Lung microvascular endothelial cell (primary cell): ENCODE results near the gene HNF4A. TPM values are rescaled to one million over a fixed set of nuclear protein-coding genes. Genes with fewer than 3 reads are reported as not detected.

Source experiments
- DNase-seq, 2 donors: peaks; one replicate each; pipeline versions ENCODE4 v3.0.0 to v3.0.0-alpha.2; 2010; ENCODE audit warnings: low read depth in 2 of 2
- total RNA-seq: library from RNA; depleted of rRNA; stranded (reverse); fragments of >200 nt; gene quantifications from 2 replicates; pipeline ENCODE4 v1.2.1, GENCODE V29; 2014

Gene HNF4A
- total RNA-seq, 1 donor from 2014 or later = not detected

DNA sequence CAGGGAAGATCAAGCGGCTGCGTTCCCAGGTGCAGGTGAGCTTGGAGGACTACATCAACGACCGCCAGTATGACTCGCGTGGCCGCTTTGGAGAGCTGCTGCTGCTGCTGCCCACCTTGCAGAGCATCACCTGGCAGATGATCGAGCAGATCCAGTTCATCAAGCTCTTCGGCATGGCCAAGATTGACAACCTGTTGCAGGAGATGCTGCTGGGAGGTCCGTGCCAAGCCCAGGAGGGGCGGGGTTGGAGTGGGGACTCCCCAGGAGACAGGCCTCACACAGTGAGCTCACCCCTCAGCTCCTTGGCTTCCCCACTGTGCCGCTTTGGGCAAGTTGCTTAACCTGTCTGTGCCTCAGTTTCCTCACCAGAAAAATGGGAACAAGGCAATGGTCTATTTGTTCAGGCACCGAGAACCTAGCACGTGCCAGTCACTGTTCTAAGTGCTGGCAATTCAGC lies 68.6 kb downstream of the HNF4A start:
- no peak for DNase-seq

DNA sequence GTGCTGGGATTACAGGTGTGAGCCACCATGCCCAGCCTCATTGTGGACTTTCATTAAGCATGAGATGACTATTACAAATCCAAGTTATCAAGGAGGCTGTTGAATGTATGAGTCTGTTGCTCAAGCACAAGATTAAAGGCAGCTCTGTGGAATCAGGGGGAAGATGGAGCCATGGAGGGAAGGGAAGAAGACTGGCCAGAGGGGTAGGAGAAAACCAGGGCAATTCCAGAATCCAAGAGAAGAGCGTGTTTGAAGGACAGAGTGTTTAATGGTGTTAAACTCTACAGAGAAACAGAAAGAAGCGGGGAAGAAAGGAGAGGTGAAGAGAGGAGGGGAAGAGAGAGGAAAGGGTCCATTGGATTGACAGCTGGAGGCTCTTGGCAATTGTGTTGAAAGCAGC lies 70.4 kb downstream of the HNF4A start:
- no peak for DNase-seq

DNA sequence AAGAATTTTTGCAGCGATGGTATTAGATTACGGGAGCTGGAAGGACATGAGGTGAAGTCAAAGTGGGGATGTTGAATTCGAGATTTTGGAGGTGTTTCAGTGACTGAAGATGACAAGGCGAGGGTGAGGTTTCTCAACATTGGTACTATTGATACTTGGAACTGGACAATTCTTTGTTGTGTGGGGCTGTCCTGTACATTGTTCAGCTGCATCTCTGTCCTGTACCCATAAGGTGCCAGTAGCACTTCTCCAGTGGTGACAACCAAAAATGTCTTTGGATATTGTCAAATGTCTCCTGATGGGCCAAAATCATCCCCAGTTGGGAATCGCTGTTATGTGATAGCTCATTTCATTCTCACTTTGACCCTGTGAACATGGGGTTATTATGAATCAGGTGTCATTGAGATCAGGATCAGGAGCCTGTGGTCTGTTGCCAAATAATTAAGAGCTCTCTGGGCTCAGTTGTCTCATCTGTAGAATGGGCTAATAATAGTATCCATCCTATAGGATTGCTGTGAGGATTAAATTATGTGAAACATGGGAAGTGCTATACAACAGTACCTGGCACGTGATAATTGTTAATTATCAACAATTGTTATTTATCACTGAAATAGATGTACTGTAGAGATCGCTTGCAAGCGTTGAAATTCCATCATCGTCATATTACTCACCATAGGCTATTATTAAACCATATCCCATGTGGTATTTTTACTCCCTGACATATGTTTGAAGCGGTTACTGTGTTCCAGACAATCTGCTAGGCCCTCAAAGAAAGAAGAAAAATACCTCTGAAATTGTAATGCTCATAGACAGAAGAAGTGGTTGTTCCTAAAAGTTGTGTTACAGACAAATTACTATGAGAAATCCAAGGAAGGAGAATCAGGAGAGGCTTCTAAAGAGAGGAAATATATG lies 71.6 kb downstream of the HNF4A start:
- no peak for DNase-seq

DNA sequence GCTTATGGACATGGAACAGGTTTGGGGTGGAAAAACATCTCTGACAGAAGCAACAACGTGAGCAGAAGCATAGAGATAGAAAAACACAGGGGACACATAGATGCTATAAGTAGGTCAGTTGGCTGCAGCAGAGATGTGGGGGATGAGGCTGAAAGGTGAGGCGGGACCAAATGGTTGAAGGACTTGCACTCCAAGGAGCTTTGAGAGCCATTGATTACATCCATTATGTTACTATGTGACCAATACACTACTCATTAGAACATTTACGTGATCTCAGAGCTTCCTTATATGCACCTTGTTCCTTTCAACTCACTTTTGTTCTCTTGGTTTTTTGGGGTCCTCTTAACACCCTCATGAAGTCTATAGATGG lies 72.3 kb downstream of the HNF4A start:
- no peak for DNase-seq

DNA sequence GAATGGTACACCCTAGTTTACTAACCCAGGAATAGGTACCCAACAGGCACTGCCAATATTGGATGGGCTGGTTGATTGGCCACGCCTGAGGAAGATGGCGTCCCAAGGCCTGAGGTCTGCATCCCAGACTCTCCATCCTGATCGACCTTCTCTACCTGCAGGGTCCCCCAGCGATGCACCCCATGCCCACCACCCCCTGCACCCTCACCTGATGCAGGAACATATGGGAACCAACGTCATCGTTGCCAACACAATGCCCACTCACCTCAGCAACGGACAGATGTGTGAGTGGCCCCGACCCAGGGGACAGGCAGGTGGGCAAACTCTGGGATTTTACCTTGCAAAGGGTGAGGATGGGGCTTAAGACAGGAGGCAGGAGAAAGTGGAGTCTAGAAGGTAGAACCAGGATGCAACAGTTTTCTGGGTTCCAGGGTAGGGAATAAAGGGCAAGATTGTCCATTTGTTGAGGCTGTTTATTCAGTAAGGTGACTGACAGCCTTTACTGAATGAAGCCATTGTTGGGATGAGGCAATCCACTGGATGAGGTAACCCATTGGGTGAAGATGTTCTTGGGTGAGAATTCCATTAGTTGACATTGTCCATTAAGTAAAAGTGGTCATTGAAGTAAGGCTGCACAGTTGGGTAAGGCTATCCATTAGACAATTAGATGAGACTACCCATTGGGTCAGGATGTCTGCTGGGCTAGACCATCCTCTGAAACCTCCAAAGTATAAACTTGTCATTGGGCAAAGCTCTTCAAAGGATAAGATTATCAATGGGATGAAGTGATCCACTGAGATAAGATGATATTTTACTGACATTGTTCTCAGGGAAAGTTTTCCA lies 72.9 kb downstream of the HNF4A start:
- no peak for DNase-seq

DNA sequence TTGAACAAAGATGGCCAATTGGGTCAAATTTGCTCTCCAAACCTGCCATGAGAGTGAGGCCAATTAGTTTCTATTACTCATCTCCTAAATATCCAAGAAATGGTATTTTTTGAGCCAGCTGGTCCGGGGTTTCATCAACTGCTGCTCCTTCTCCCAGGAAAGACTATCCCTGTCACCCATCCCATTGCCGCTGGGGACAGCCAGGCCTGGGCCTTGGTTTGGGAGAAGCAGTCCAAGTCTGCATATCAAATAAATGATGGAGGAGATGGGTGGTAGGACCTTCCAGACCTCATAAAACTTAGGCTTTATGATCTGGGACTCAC lies 73.5 kb downstream of the HNF4A start:
- no peak for DNase-seq

DNA sequence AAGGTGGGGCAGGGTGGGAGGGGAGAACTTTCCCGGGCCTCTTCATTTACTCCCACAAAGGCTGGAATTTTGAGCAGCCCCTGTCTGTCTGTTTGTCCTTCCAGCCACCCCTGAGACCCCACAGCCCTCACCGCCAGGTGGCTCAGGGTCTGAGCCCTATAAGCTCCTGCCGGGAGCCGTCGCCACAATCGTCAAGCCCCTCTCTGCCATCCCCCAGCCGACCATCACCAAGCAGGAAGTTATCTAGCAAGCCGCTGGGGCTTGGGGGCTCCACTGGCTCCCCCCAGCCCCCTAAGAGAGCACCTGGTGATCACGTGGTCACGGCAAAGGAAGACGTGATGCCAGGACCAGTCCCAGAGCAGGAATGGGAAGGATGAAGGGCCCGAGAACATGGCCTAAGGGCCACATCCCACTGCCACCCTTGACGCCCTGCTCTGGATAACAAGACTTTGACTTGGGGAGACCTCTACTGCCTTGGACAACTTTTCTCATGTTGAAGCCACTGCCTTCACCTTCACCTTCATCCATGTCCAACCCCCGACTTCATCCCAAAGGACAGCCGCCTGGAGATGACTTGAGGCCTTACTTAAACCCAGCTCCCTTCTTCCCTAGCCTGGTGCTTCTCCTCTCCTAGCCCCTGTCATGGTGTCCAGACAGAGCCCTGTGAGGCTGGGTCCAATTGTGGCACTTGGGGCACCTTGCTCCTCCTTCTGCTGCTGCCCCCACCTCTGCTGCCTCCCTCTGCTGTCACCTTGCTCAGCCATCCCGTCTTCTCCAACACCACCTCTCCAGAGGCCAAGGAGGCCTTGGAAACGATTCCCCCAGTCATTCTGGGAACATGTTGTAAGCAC lies 74.1 kb downstream of the HNF4A start:
- no peak for DNase-seq

DNA sequence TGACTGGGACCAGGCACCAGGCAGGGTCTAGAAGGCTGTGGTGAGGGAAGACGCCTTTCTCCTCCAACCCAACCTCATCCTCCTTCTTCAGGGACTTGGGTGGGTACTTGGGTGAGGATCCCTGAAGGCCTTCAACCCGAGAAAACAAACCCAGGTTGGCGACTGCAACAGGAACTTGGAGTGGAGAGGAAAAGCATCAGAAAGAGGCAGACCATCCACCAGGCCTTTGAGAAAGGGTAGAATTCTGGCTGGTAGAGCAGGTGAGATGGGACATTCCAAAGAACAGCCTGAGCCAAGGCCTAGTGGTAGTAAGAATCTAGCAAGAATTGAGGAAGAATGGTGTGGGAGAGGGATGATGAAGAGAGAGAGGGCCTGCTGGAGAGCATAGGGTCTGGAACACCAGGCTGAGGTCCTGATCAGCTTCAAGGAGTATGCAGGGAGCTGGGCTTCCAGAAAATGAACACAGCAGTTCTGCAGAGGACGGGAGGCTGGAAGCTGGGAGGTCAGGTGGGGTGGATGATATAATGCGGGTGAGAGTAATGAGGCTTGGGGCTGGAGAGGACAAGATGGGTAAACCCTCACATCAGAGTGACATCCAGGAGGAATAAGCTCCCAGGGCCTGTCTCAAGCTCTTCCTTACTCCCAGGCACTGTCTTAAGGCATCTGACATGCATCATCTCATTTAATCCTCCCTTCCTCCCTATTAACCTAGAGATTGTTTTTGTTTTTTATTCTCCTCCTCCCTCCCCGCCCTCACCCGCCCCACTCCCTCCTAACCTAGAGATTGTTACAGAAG lies 75.0 kb downstream of the HNF4A start:
- no peak for DNase-seq

DNA sequence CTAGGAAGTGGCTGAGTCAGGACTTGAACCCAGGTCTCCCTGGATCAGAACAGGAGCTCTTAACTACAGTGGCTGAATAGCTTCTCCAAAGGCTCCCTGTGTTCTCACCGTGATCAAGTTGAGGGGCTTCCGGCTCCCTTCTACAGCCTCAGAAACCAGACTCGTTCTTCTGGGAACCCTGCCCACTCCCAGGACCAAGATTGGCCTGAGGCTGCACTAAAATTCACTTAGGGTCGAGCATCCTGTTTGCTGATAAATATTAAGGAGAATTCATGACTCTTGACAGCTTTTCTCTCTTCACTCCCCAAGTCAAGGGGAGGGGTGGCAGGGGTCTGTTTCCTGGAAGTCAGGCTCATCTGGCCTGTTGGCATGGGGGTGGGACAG lies 75.6 kb downstream of the HNF4A start:
- no peak for DNase-seq

DNA sequence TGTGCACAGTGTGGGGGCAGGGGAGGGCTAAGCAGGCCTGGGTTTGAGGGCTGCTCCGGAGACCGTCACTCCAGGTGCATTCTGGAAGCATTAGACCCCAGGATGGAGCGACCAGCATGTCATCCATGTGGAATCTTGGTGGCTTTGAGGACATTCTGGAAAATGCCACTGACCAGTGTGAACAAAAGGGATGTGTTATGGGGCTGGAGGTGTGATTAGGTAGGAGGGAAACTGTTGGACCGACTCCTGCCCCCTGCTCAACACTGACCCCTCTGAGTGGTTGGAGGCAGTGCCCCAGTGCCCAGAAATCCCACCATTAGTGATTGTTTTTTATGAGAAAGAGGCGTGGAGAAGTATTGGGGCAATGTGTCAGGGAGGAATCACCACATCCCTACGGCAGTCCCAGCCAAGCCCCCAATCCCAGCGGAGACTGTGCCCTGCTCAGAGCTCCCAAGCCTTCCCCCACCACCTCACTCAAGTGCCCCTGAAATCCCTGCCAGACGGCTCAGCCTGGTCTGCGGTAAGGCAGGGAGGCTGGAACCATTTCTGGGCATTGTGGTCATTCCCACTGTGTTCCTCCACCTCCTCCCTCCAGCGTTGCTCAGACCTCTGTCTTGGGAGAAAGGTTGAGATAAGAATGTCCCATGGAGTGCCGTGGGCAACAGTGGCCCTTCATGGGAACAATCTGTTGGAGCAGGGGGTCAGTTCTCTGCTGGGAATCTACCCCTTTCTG lies 76.2 kb downstream of the HNF4A start:
- no peak for DNase-seq

DNA sequence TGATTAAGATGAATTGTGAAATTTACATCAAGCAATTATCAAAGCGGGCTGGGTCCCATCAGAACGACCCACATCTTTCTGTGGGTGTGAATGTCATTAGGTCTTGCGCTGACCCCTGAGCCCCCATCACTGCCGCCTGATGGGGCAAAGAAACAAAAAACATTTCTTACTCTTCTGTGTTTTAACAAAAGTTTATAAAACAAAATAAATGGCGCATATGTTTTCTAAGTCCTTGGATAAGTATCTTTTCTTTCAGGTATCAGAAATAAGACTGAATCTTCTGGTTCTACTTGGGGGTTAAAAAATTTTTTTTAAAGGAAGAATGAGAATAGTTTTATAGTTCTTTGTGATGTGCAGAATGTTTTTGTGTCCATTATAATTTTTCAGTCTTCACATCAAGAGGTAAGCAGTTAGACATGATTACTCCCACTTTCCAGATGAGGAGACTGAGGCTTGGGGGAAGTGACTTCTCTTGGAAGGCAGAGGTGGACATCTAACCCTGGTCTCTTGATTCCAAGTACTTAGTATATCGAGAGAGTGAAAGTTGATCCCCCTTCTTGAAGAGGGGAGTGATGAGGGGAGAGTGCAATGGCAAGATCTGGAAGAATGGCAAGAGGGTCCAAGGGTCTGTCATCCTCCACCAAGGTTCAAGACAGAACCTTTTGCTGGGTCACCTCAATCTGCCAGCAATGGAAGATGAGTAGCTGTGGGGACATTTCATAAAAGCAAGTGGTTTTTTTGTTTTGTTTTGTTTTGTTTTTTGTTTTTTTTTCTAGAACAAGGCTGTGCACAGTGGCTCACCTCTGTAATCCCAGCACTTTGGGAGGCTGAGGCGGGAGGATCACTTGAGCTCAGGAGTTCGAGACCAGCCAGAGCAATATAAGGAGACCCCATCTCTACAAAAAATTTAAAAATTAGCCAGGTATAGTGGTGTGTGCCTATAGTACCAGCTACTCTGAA lies 77.4 kb downstream of the HNF4A start:
- DNase-seq = no peak

DNA sequence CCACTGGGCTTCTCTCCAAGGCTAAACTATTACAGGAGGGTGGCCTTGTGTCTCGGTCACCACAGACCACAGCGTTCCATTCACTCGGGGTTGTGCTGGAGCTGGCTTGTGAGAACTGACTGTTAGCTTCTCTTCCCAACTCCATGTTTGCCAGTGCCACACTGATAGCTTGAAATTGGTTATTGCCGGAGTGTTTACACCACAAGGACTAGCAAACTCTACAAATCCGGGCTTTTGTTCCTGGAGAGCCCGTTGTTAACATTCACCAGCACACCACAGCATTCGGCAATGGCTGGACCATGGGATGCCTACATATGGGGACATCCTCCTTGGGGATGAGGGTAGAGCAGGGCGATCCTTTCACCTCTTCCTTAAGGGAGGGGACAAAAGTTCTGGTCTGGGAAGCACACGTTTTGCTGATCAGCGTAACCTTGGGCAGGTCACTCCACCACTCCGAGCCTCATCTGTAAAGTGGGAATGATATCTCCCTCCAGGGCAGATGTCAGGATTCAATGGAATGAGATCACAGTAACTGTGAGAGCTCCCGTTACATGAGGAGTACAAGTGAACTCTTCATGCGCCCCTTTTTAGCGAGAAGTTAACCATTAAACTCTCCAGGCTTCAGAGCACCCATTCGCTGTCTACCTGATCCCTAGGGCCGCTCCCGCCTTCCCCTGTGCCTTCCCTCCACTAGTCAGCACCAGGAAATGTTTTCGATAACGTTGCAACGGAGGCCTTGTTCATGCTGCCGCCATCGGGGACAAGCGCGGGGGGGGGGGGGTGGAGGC lies 78.4 kb downstream of the HNF4A start:
- no peak for DNase-seq

DNA sequence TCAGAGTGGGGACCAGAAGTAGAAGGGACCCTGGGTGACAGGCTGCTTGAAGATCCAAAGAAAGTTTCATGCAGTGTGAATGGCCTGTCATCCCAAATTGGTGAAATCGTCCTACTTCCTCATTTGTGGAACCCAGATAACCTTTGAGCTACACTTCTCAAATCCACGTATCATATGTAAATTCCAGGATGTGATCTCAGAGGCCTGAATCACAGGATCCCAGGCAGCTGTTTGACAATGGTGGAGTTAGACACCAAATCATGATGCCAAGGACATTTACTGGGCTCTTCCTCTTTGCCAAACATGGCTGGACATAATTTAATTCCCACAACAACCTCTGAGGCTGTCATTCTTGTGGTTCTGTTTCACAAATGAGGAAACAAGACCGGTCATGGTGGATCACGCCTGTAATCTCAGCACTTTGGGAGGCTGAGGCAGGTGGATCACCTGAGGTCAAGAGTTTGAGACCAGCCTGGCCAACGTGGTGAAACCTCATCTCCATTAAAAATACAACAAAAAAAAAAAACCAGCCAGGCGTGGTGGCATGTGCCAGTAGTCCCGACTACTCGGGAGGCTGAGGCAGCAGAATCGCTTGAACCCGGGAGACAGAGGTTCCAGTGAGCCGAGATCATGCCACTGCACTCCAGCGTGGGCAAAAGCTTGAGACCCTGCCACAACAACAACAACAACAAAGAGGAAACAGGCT lies 80.3 kb downstream of the HNF4A start:
- peak in 1 of 2 donors; percentile 23 for DNase-seq

DNA sequence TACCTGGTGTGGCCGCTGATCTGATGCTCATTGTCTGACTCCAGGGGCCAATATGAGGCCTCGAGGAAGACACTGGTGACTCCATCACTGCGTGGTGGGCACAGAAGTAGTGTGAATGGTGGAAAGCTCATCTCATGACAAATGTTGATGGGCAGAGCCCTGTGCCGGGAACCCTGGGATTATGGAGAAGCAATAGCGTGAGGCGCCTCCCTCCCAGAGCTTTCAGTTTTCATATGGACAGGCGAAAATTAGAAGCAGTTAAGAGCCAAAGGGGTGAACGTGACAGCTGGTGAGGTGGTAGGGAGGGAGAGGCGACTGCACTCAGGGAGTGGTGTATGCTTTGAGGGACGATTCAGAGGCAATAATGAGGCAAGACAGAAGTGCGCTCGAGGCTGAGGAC lies 80.9 kb downstream of the HNF4A start:
- no peak for DNase-seq

DNA sequence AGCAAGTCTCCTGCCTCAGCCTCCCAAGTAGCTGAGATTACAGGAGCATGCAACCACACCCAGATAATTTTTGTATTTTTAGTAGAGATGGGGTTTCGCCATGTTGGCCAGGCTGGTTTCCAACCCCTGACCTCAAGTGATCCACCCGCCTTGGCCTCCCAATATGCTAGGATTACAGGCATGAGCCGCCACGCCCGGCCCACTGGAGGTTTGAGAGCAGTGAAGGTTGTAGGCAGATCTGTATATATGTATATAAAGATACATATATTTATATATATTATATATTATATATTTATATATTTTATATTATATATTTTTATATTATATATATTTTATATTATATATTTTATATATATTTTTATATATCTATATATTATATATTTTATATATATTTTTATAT lies 82.0 kb downstream of the HNF4A start:
- no peak for DNase-seq

DNA sequence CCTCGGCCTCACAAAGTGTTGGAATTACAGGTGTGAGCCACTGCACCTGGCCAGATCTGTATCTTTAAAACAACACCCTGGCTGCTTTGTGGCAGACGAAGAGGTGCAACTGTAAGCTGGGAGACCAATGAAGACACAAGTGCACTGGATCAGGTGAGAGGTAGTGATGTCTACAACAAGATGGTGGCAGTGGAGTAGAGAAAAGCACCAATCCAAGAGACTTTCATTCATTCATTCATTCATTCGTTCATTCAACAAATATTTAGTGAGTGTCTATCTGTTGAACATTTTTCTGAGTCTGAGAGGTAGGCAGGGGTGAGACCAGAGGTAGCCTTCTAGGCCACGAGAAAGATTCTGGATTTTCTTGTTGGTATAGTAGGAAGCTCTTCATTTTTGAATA lies 83.3 kb downstream of the HNF4A start:
- DNase-seq = no peak

DNA sequence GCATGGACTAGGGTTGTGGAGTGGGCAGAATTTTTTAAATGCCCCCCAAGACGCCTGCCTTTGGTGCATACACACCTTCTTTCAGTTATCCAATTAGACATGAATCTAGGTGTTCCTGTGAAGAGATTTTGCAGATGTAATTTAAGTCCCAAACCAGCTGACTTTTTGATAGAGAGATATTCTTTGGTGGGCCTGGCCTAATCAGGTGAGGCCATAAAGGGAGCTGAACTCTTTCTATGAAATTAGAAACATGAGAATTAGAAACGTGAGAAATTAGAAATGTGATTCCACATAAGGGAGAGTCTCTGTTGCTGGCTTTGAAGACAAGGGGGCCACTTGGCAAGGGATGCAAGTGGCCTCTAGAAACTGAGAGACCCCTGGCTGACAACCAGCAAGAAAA lies 83.8 kb downstream of the HNF4A start:
- DNase-seq = no peak
